HepG2 (cell line): ENCODE data around the gene OSCP1. TPM values are rescaled to one million over a fixed set of nuclear protein-coding genes. Genes with fewer than 3 reads are reported as not detected.

ENCODE experiments used
- CCAR2 ChIP-seq: fragments of 200-400 bp; formaldehyde crosslinking; optimal IDR thresholded peaks from 2 replicates; pipeline ENCODE3; 2018; ENCODE audit warnings: low read depth, mild to moderate bottlenecking, low read length, moderate library complexity
- IRF1 ChIP-seq: sonication (generic); formaldehyde crosslinking; IDR thresholded peaks from 2 replicates; pipeline ENCODE4 v1.4.0; 2020; ENCODE audit warnings: low read depth, mild to moderate bottlenecking, missing genetic modification reagents
- KDM1A ChIP-seq: IDR thresholded peaks from 2 replicates; pipeline ENCODE4 v1.6.1; 2016; ENCODE audit warnings: missing compliant biosample characterization
- MAFK ChIP-seq, 2 experiments: IDR thresholded peaks in 1 of 2; conservative IDR thresholded peaks in 1 of 2; 2 replicates each; pipeline ENCODE4 v1.6.1; 2011; ENCODE audit warnings: improper control_type of control experiment in 2 of 2, low read length in 2 of 2
- MYC ChIP-seq: sonication (generic); formaldehyde crosslinking; IDR thresholded peaks from 2 replicates; pipeline ENCODE4 v1.9.0; 2021; ENCODE audit warnings: missing genetic modification reagents, borderline replicate concordance
- NFE2 ChIP-seq: sonication (generic); formaldehyde crosslinking; IDR thresholded peaks from 2 replicates; pipeline ENCODE4 v1.4.0; 2020; ENCODE audit warnings: missing genetic modification reagents
- PHB2 ChIP-seq: fragments of 450-650 bp; IDR thresholded peaks from 2 replicates; pipeline ENCODE4 v1.6.1; 2018; ENCODE audit not compliant: partially characterized antibody
- RCOR2 ChIP-seq: IDR thresholded peaks from 2 replicates; pipeline ENCODE4 v1.6.1; 2016; ENCODE audit warnings: missing biosample characterization, missing genetic modification reagents
- SAP130 ChIP-seq: IDR thresholded peaks from 2 replicates; pipeline ENCODE4 v1.6.1; 2016; ENCODE audit warnings: low read depth
- SPEN ChIP-seq: sonication (generic); formaldehyde crosslinking; IDR thresholded peaks from 2 replicates; pipeline ENCODE4 v1.5.1; 2020; ENCODE audit warnings: low read depth, mild to moderate bottlenecking, missing genetic modification reagents
- ZBTB49 ChIP-seq: sonication (generic); formaldehyde crosslinking; IDR thresholded peaks from 2 replicates; pipeline ENCODE4 v1.4.0; 2020; ENCODE audit warnings: missing genetic modification reagents, borderline replicate concordance
- ZNF234 ChIP-seq: sonication (generic); formaldehyde crosslinking; conservative IDR thresholded peaks from 2 replicates; pipeline ENCODE4 v1.5.1; 2020; ENCODE audit warnings: mild to moderate bottlenecking, missing genetic modification reagents
- ZNF253 ChIP-seq: sonication (generic); formaldehyde crosslinking; IDR thresholded peaks from 2 replicates; pipeline ENCODE4 v1.8.0; 2022; ENCODE audit warnings: mild to moderate bottlenecking, missing genetic modification reagents, borderline replicate concordance
- ZNF382 ChIP-seq: sonication (generic); formaldehyde crosslinking; IDR thresholded peaks from 2 replicates; pipeline ENCODE4 v1.5.0; 2020; ENCODE audit warnings: missing genetic modification reagents, mild to moderate bottlenecking, borderline replicate concordance
- ZNF432 ChIP-seq: sonication (generic); formaldehyde crosslinking; IDR thresholded peaks from 2 replicates; pipeline ENCODE4 v1.5.0; 2020; ENCODE audit warnings: missing genetic modification reagents, mild to moderate bottlenecking, borderline replicate concordance
- ZNF563 ChIP-seq: sonication (generic); formaldehyde crosslinking; IDR thresholded peaks from 2 replicates; pipeline ENCODE4 v1.8.0; 2022; ENCODE audit warnings: mild to moderate bottlenecking, moderate library complexity, missing genetic modification reagents
- ZNF616 ChIP-seq: sonication (generic); formaldehyde crosslinking; IDR thresholded peaks from 2 replicates; pipeline ENCODE4 v1.5.0; 2020; ENCODE audit warnings: low read depth, mild to moderate bottlenecking, missing genetic modification reagents
- ZNF703 ChIP-seq: sonication (generic); formaldehyde crosslinking; IDR thresholded peaks from 2 replicates; pipeline ENCODE4 v1.5.1; 2020; ENCODE audit warnings: missing genetic modification reagents, mild to moderate bottlenecking, moderate library complexity, borderline replicate concordance
- ZNF773 ChIP-seq: sonication (generic); formaldehyde crosslinking; IDR thresholded peaks from 2 replicates; pipeline ENCODE4 v1.4.0; 2020; ENCODE audit warnings: missing genetic modification reagents, borderline replicate concordance
- polyA plus RNA-seq, 8 experiments: library from polyadenylated mRNA; depleted of rRNA in 3 of 8; stranded (reverse) in 7 of 8; unstranded in 1 of 8; fragments of >200 nt; fragmentation: Illumina TruSeq in 4 of 8; extraction: Trizol in 4 of 8; gene quantifications; 2 replicates each; pipeline versions ENCODE4 v1.2.1 to v1.2.3, GENCODE V29; 2011 to 2016; ENCODE audit warnings: low read depth in 4 of 8, missing spikeins in 1 of 8, mixed read lengths in 1 of 8; ENCODE audit not compliant: insufficient read depth in 1 of 8
- total RNA-seq, 5 experiments: library from RNA; depleted of rRNA; stranded (reverse); fragments of >200 nt; fragmentation: Illumina TruSeq; extraction: Trizol; gene quantifications; 2 replicates each; pipeline ENCODE4 v1.2.3, GENCODE V29; 2016; ENCODE audit warnings: low read depth in 1 of 5
- TF ChIP-seq, protein P1 (sequence below): sonication (generic); formaldehyde crosslinking; IDR thresholded peaks from 2 replicates; pipeline ENCODE4 v1.4.0; 2020; ENCODE audit warnings: mild to moderate bottlenecking, missing genetic modification reagents
- TF ChIP-seq, protein P2 (sequence below): sonication (generic); formaldehyde crosslinking; IDR thresholded peaks from 2 replicates; pipeline ENCODE4 v1.4.0; 2020; ENCODE audit warnings: missing genetic modification reagents

The OSCP1 gene
- total and polyA plus RNA-seq, 2 of the 13 experiments (the other 11 are each of a cell fraction or from before 2014, with no cell fraction given): 0.60 to 0.84 TPM

- TF ChIP-seq NFE2 (CRISPR knock-in tag) (no peak), ZNF382 (CRISPR knock-in tag) (no peak), SAP130 (peak; percentile 96), PHB2 (no peak), ZNF703 (CRISPR knock-in tag) (no peak), ZNF563 (CRISPR knock-in tag) (peak; percentile 68; the same call in 1 of the 2 replicates), ZNF616 (CRISPR knock-in tag) (peak; percentile 66; the same call in 1 of the 2 replicates), ZNF432 (CRISPR knock-in tag) (no peak), KDM1A (CRISPR knock-in tag) (peak; percentile 38; the same call in 1 of the 2 replicates), SPEN (CRISPR knock-in tag) (peak; percentile 91), RCOR2 (CRISPR knock-in tag) (no peak; the same call in 1 of the 2 replicates), ZNF253 (CRISPR knock-in tag) (no peak; the same call in 1 of the 2 replicates), ZNF234 (CRISPR knock-in tag) (no peak), IRF1 (CRISPR knock-in tag) (no peak), CCAR2 (peak; percentile 53), ZBTB49 (CRISPR knock-in tag) (peak; percentile 91), ZNF773 (CRISPR knock-in tag) (0 out of 2 replicates have a peak, but pooled peaks have one; percentile 23), MAFK (conservative IDR thresholded peaks at IDR 0.05 in 1 of 2, IDR thresholded peaks at IDR 0.05 in 1 of 2; ENCODE audit: low read length in 2 of 2) (peak in 1 of 2 experiments; percentile 68; a peak in 2 of 4 replicates), MYC (CRISPR knock-in tag) (peak; percentile 94)
- TF ChIP-seq, protein P1, sequence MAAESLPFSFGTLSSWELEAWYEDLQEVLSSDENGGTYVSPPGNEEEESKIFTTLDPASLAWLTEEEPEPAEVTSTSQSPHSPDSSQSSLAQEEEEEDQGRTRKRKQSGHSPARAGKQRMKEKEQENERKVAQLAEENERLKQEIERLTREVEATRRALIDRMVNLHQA: 0 out of 2 replicates have a peak, but pooled peaks have one; percentile 62
- TF ChIP-seq, protein P2, sequence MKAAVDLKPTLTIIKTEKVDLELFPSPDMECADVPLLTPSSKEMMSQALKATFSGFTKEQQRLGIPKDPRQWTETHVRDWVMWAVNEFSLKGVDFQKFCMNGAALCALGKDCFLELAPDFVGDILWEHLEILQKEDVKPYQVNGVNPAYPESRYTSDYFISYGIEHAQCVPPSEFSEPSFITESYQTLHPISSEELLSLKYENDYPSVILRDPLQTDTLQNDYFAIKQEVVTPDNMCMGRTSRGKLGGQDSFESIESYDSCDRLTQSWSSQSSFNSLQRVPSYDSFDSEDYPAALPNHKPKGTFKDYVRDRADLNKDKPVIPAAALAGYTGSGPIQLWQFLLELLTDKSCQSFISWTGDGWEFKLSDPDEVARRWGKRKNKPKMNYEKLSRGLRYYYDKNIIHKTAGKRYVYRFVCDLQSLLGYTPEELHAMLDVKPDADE (CRISPR knock-in tag): no peak
Observed at GRCh38 chr1:36463803-36464604, 13.8 kb upstream of the OSCP1 start, which contains the start of gene MRPS15 (continued).
